ENCODE results near the gene ECM1. TPM values are rescaled to one million over a fixed set of nuclear protein-coding genes. Genes with fewer than 3 reads are reported as not detected.

Gene ECM1
- total and polyA plus RNA-seq, 2 of the 8 experiments (the other 6 are each of a cell fraction or from before 2014, with no cell fraction given) = 0.95 to 0.98 TPM

GRCh38 chr1:150516616-150517015, 8.7 kb downstream of the ECM1 start:
- Histone ChIP-seq H2BK20ac (ENCODE audit: low read length) (no peak overlapping the region), H3K4me1 (replicated peaks in 1 of 4; ENCODE audit: control insufficient read depth in 3 of 4, insufficient read depth in 4 of 4, low read length in 3 of 4) (peaks cover 0 to 4% (median 3%) of the 10 kb centered on the region in 4 experiments; a peak in 5 of 7 replicates), H4K8ac (ENCODE audit: extremely low read depth, insufficient read depth, low read length) (no peak overlapping the region), H3K14ac (ENCODE audit: insufficient read length) (no peak overlapping the region), H3K4me3 (ENCODE audit: extremely low read depth in 1 of 4, insufficient read depth in 2 of 4, low read depth in 3 of 4, low read length in 4 of 4) (peak overlapping the region; percentile 72 to 91 (median 76); a peak in 7 of 8 replicates), H4K91ac (replicated peaks; ENCODE audit: insufficient read length, low read length) (no peak overlapping the region), H3K4ac (replicated peaks; ENCODE audit: insufficient read length, low read depth, low read length) (no peak overlapping the region), H3K4me2 (ENCODE audit: insufficient read depth in 1 of 2, low read depth in 2 of 2, low read length in 2 of 2) (peak overlapping the region; percentile 88 to 91), H3K27ac (ENCODE audit: low read depth, low read length) (no peak overlapping the region), H3K18ac (ENCODE audit: extremely low read depth, low read length) (no peak overlapping the region), H3K56ac (replicated peaks; ENCODE audit: insufficient read length, low read depth, low read length) (no peak overlapping the region), H3K23ac (ENCODE audit: insufficient read length) (no peak overlapping the region), H4K5ac (ENCODE audit: insufficient read length, low read depth, low read length) (no peak overlapping the region), H3K79me2 (ENCODE audit: control insufficient read depth in 1 of 2, insufficient read depth in 2 of 2, low read length in 2 of 2) (no peaks in the 10 kb centered on the region), H2BK12ac (ENCODE audit: low read depth, low read length) (no peak overlapping the region), H3K9me3 (ENCODE audit: insufficient read depth in 2 of 2, low read depth in 1 of 2, low read length in 1 of 2) (no peaks in the 10 kb centered on the region), H2BK15ac (ENCODE audit: low read length) (no peak overlapping the region), H2AFZ (ENCODE audit: low read length) (0 out of 2 replicates have a peak overlapping the region, but pooled peaks have one; percentile 54), H3K79me1 (ENCODE audit: low read depth, low read length) (no peaks in the 10 kb centered on the region), H2AK5ac (ENCODE audit: low read depth, low read length) (no peak overlapping the region), H3K23me2 (ENCODE audit: low read depth, low read length) (peaks cover 5% of the 10 kb centered on the region), H3K9ac (replicated peaks in 1 of 4; ENCODE audit: extremely low read depth in 1 of 4, low read depth in 3 of 4, low read length in 3 of 4) (no peak overlapping the region; a peak in 2 of 7 replicates), H4K20me1 (replicated peaks in 1 of 2; ENCODE audit: control insufficient read depth in 1 of 2, insufficient read depth in 2 of 2, low read length in 2 of 2) (no peaks in the 10 kb centered on the region), H3K27me3 (replicated peaks in 1 of 4; ENCODE audit: control insufficient read depth in 3 of 4, extremely low read depth in 1 of 4, insufficient read depth in 3 of 4, low read length in 3 of 4) (no peaks in the 10 kb centered on the region; a peak in 1 of 7 replicates), H2BK120ac (replicated peaks; ENCODE audit: low read depth, low read length) (no peak overlapping the region), H2BK5ac (ENCODE audit: low read depth, low read length) (no peak overlapping the region), H3K36me3 (ENCODE audit: control insufficient read depth in 2 of 4, insufficient read depth in 4 of 4, low read length in 3 of 4) (no peaks in the 10 kb centered on the region)
- FAIRE-seq = no peak
- 62% methylated on average over 4 of the region's 4 CpGs; no CpG with 5 or more reads in 1 of the 2 experiments for WGBS, 2 experiments (ENCODE audit: extremely low coverage in 1 of 2, insufficient coverage in 1 of 2, insufficient read length in 1 of 2, insufficient replicate concordance in 2 of 2, low coverage in 1 of 2, low lambda C conversion rate in 2 of 2, missing lambda C conversion rate in 1 of 2)
- ChIA-PET POLR2A (ENCODE audit: partially characterized antibody) (interaction anchor here (0.5 to 2.4 kb wide), 10 partner anchors 8 to 420 kb away, joined by 3 to 10 read pairs (median 8); partner anchors contain the start of genes ADAMTSL4, APH1A and TARS2), CTCF (ENCODE audit: partially characterized antibody) (interaction anchor here (0.6 to 22.4 kb wide), 11 partner anchors 16 to 152 kb away, joined by 3 to 253 read pairs (median 3); no protein-coding TSS in a partner anchor)
- no peak for DNase-seq (ENCODE audit: low read depth in 1 of 2, low spot score in 2 of 2)
- TF ChIP-seq RAD21 (IDR thresholded peaks at IDR 0.05 in 1 of 2, conservative IDR thresholded peaks at IDR 0.05 in 1 of 2; ENCODE audit: low read depth in 2 of 2, low read length in 2 of 2) (peak; percentile 25 to 31; a peak in 2 of 4 replicates), POLR2AphosphoS5 (IDR thresholded peaks at IDR 0.05; ENCODE audit: low read depth, low read length) (no peak), MAX (IDR thresholded peaks at IDR 0.05) (no peak)
